Hepatocyte (in vitro differentiated cells): ENCODE measurements around the gene TYRP1. TPM values are rescaled to one million over a fixed set of nuclear protein-coding genes. Genes with fewer than 3 reads are reported as not detected.
A peak's percentile ranks its signal among the peaks of the same experiment; 100 is the strongest.

Source experiments
- DNase-seq: peaks from one replicate; pipeline ENCODE4 v3.0.0-alpha.2; 2016; ENCODE audit warnings: low spot score
- H2AFZ ChIP-seq: fragments of 200-600 bp; sonication (generic); 2 replicates; pipeline ENCODE4 v1.6.0; 2016; ENCODE audit warnings: antibody characterized with exemption, mild to moderate bottlenecking
- H3K27ac ChIP-seq: fragments of 200-600 bp; sonication (generic); 2 replicates; pipeline ENCODE4 v1.5.1; 2016; ENCODE audit warnings: mild to moderate bottlenecking
- H3K27me3 ChIP-seq: fragments of 200-600 bp; sonication (generic); 2 replicates; pipeline ENCODE4 v1.6.1; 2016
- H3K36me3 ChIP-seq: fragments of 200-600 bp; sonication (generic); replicated peaks from 2 replicates; pipeline ENCODE4 v1.5.1; 2016; ENCODE audit warnings: low read depth; ENCODE audit not compliant: insufficient read depth
- H3K4me1 ChIP-seq: fragments of 200-600 bp; sonication (generic); 2 replicates; pipeline ENCODE4 v1.5.1; 2016; ENCODE audit warnings: mild to moderate bottlenecking, moderate library complexity; ENCODE audit not compliant: insufficient read depth
- H3K4me2 ChIP-seq: fragments of 200-600 bp; sonication (generic); 2 replicates; pipeline ENCODE4 v1.6.0; 2016
- H3K4me3 ChIP-seq: fragments of 200-600 bp; sonication (generic); 2 replicates; pipeline ENCODE4 v1.5.1; 2016; ENCODE audit warnings: mild to moderate bottlenecking
- H3K79me2 ChIP-seq: fragments of 200-600 bp; sonication (generic); 2 replicates; pipeline ENCODE4 v1.6.0; 2017; ENCODE audit warnings: mild to moderate bottlenecking
- H3K9me2 ChIP-seq: fragments of 200-600 bp; sonication (generic); replicated peaks from 2 replicates; pipeline ENCODE4 v1.6.0; 2017; ENCODE audit warnings: mild to moderate bottlenecking; ENCODE audit not compliant: insufficient read depth
- H3K9me3 ChIP-seq: fragments of 200-600 bp; sonication (generic); 2 replicates; pipeline ENCODE4 v1.5.1; 2016; ENCODE audit warnings: low read depth, mild to moderate bottlenecking
- H4K20me1 ChIP-seq: fragments of 200-600 bp; sonication (generic); 2 replicates; pipeline ENCODE4 v1.6.0; 2016; ENCODE audit warnings: mild to moderate bottlenecking; ENCODE audit not compliant: insufficient read depth, poor library complexity, severe bottlenecking
- EZH2 ChIP-seq: fragments of 200-600 bp; sonication (generic); IDR thresholded peaks from 2 replicates; pipeline ENCODE4 v1.6.1; 2016; ENCODE audit warnings: antibody characterized with exemption, mild to moderate bottlenecking, borderline replicate concordance
- EZH2phosphoT487 ChIP-seq: fragments of 200-600 bp; sonication (generic); IDR thresholded peaks from one replicate; pipeline ENCODE4 v1.6.1; 2018; ENCODE audit warnings: antibody characterized with exemption, mild to moderate bottlenecking, low read depth, moderate library complexity; ENCODE audit not compliant: unreplicated experiment, severe bottlenecking
- WGBS: methylation state at CpG from one replicate; pipeline ENCODE4 v1.1.6; 2016; ENCODE audit warnings: low lambda C conversion rate; ENCODE audit errors: missing lambda C conversion rate; 5-methylcytosine and 5-hydroxymethylcytosine counted together
- polyA plus RNA-seq: library from polyadenylated mRNA; unstranded; fragments of >200 nt; fragmentation: Nextera tagmentation; extraction: Ambion mirVana; gene quantifications from 2 replicates; pipeline ENCODE4 v1.2.1, GENCODE V29; 2016
- total RNA-seq: library from RNA; depleted of rRNA; stranded (reverse); fragments of >200 nt; gene quantifications from 2 replicates; pipeline ENCODE4 v1.2.3, GENCODE V29; 2014
- TF ChIP-seq, protein P1 (sequence below): fragments of 200-600 bp; sonication (generic); IDR thresholded peaks from 2 replicates; pipeline ENCODE4 v1.5.1; 2016; ENCODE audit warnings: antibody characterized with exemption, mild to moderate bottlenecking; ENCODE audit not compliant: poor library complexity

Gene TYRP1
- total and polyA plus RNA-seq, 2 experiments from 2014 or later: 6.4 to 8.6 TPM

DNA sequence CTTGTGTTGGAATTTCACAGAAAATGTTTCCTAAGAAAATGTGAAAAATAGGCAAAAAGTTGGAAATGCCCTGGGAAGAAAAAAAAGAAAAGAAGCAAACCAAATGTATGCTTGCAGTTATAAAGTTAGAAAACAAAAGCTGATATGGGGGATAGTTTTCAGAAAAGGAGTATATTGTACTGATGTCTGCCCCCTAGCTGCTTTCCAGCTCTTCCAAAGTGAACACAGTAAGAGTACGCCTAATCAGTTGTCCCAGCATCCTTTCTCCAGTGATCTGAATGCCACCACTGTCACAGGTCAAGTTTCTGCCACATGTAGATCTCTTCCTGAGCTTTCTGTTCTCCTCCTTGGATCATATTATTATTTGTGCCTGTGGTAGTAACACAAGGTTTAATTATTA is 5.8 kb downstream of the TYRP1 start:
- no peaks in the 10 kb centered on the region for H4K20me1 ChIP-seq
- no peak overlapping the region for H3K4me3 ChIP-seq
- no peaks in the 10 kb centered on the region for H3K36me3 ChIP-seq
- H3K27ac ChIP-seq: peak overlapping the region; percentile 45
- WGBS: 91% methylated on average over 1 of the region's 1 CpG
- H3K27me3 ChIP-seq: no peaks in the 10 kb centered on the region
- no peaks in the 10 kb centered on the region for H3K9me3 ChIP-seq
- no peaks in the 10 kb centered on the region for H3K4me1 ChIP-seq
- no peaks in the 10 kb centered on the region for H3K79me2 ChIP-seq
- H3K9me2 ChIP-seq: no peaks in the 10 kb centered on the region
- TF ChIP-seq, protein P1, sequence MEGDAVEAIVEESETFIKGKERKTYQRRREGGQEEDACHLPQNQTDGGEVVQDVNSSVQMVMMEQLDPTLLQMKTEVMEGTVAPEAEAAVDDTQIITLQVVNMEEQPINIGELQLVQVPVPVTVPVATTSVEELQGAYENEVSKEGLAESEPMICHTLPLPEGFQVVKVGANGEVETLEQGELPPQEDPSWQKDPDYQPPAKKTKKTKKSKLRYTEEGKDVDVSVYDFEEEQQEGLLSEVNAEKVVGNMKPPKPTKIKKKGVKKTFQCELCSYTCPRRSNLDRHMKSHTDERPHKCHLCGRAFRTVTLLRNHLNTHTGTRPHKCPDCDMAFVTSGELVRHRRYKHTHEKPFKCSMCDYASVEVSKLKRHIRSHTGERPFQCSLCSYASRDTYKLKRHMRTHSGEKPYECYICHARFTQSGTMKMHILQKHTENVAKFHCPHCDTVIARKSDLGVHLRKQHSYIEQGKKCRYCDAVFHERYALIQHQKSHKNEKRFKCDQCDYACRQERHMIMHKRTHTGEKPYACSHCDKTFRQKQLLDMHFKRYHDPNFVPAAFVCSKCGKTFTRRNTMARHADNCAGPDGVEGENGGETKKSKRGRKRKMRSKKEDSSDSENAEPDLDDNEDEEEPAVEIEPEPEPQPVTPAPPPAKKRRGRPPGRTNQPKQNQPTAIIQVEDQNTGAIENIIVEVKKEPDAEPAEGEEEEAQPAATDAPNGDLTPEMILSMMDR: peak; percentile 29
- TF ChIP-seq EZH2phosphoT487: no peak
- H3K4me2 ChIP-seq: peak overlapping the region; percentile 4
- DNase-seq: peak; percentile 11
- no peak overlapping the region for H2AFZ ChIP-seq

DNA sequence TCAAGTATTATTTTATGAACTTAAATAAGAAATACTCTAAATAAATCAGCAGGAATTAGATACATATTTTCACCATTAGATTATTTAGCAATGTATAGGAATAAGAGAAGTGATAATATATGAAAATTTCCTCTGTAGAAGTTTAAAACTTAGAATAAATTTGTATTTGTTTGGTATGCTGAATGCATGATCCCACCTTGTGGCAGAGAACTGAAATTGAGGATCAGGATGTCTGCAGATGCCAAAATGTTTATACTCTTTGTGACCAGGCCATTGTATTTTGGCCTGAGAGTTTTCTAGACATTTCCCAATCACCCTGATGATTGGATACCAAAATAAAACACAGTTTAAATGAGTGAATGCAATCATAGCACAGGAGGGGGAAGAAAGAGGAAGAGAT is 6.3 kb downstream of the TYRP1 start:
- Histone ChIP-seq H3K9me2 (no peaks in the 10 kb centered on the region), H3K79me2 (no peaks in the 10 kb centered on the region), H2AFZ (no peak overlapping the region), H3K4me1 (no peaks in the 10 kb centered on the region), H3K27ac (no peak overlapping the region), H3K4me3 (no peak overlapping the region), H3K4me2 (no peak overlapping the region), H3K9me3 (no peaks in the 10 kb centered on the region), H4K20me1 (no peaks in the 10 kb centered on the region), H3K36me3 (no peaks in the 10 kb centered on the region), H3K27me3 (no peaks in the 10 kb centered on the region)
- TF ChIP-seq, protein P1: no peak
- TF ChIP-seq EZH2phosphoT487 (no peak), EZH2 (no peak)
- no peak for DNase-seq

DNA sequence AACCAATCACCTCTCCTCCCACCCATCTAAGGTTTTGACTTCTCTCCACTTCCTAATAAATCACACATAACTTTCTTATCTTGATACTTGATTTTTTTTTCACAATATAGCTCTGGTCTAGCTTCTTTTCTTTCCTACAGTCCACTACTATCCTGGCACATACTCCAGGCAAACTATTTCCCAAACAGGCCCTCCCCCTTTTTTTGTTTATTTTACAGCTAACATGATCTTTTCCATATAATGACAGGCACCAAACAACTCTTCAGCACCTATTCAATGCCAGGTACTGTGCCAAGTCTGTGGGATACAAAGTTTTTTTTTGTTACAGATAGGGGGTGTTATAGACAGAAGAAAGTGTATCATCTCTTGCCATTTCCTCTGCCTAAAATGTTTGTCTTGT is 7.9 kb downstream of the TYRP1 start:
- H3K9me3 ChIP-seq: no peaks in the 10 kb centered on the region
- H3K36me3 ChIP-seq: no peaks in the 10 kb centered on the region
- no peaks in the 10 kb centered on the region for H3K79me2 ChIP-seq
- H3K4me2 ChIP-seq: no peak overlapping the region
- H4K20me1 ChIP-seq: no peaks in the 10 kb centered on the region
- H3K4me1 ChIP-seq: peaks cover 2% of the 10 kb centered on the region
- H2AFZ ChIP-seq: no peak overlapping the region
- no peak for DNase-seq
- H3K27me3 ChIP-seq: no peaks in the 10 kb centered on the region
- H3K27ac ChIP-seq: peak overlapping the region; percentile 11
- no peaks in the 10 kb centered on the region for H3K9me2 ChIP-seq
- TF ChIP-seq, protein P1: no peak
- no peak for TF ChIP-seq EZH2phosphoT487
- TF ChIP-seq EZH2: no peak
- no peak overlapping the region for H3K4me3 ChIP-seq

DNA sequence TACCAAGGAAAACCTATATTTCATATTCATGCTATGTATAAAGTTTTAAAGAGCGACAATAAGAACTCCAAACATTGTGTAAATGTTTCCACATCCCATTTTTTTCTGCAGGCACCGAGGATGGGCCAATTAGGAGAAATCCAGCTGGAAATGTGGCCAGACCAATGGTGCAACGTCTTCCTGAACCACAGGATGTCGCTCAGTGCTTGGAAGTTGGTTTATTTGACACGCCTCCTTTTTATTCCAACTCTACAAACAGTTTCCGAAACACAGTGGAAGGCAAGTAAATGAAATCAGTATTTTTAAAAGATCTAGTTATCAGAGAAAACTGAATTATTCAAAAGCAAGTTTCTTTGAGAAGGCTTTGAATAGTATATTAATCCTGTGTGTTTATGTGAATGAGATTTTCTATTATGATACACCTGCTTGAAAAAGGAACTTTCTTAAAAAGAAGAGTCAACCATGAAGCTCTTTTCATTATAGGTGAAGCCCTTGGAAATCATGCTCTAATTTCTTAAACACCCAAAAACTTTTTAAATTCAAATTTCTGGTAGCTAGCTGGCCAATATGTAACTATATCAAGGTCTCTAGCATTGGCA is 9.1 kb downstream of the TYRP1 start:
- Histone ChIP-seq H3K36me3 (no peaks in the 10 kb centered on the region), H3K79me2 (no peaks in the 10 kb centered on the region), H3K27me3 (no peaks in the 10 kb centered on the region), H3K9me3 (no peaks in the 10 kb centered on the region), H4K20me1 (no peaks in the 10 kb centered on the region), H3K9me2 (no peaks in the 10 kb centered on the region), H2AFZ (no peak overlapping the region), H3K27ac (no peak overlapping the region), H3K4me2 (peak overlapping the region; percentile 7), H3K4me1 (peaks cover 5% of the 10 kb centered on the region), H3K4me3 (no peak overlapping the region)
- peak; percentile 77 for DNase-seq
- WGBS: 22% methylated on average over 6 of the region's 6 CpGs
- no peak for TF ChIP-seq EZH2
- TF ChIP-seq, protein P1: peak; percentile 77
